Endodermal cell (in vitro differentiated cells): ENCODE measurements around the gene ACAT2. TPM values are rescaled to one million over a fixed set of nuclear protein-coding genes. Genes with fewer than 3 reads are reported as not detected.

Experiments used
- DNase-seq: peaks from one replicate; pipeline ENCODE4 v3.0.0-alpha.2; 2017
- H3K27ac ChIP-seq: 2 replicates; pipeline ENCODE4 v1.5.1; 2013; ENCODE audit warnings: mild to moderate bottlenecking, low read depth, low read length, moderate library complexity
- H3K27me3 ChIP-seq: 2 replicates; pipeline ENCODE4 v1.6.1; 2013; ENCODE audit warnings: mild to moderate bottlenecking, low read length, moderate library complexity; ENCODE audit not compliant: insufficient read depth, control insufficient read depth, poor library complexity, severe bottlenecking
- H3K36me3 ChIP-seq: 2 replicates; pipeline ENCODE4 v1.7.0; 2013; ENCODE audit warnings: mild to moderate bottlenecking, low read length, moderate library complexity; ENCODE audit not compliant: control insufficient read depth, insufficient read depth
- H3K4me1 ChIP-seq: one replicate; pipeline ENCODE4 v1.7.0; 2013; ENCODE audit warnings: low read length; ENCODE audit not compliant: control insufficient read depth, insufficient read depth
- H3K4me3 ChIP-seq: 2 replicates; pipeline ENCODE4 v1.5.1; 2013; ENCODE audit warnings: mild to moderate bottlenecking, low read length, moderate library complexity
- H3K9ac ChIP-seq: 2 replicates; pipeline ENCODE4 v1.6.1; 2013; ENCODE audit warnings: mild to moderate bottlenecking, low read length, moderate library complexity; ENCODE audit not compliant: poor library complexity, severe bottlenecking; ENCODE audit errors: extremely low read depth
- H3K9me3 ChIP-seq: 2 replicates; pipeline ENCODE4 v1.6.1; 2013; ENCODE audit warnings: mild to moderate bottlenecking, low read length, moderate library complexity; ENCODE audit not compliant: control insufficient read depth
- H3K27ac Mint-ChIP-seq: 2 replicates; pipeline ENCODE4 v1.8.0; 2020; ENCODE audit warnings: mixed read lengths
- H3K27me3 Mint-ChIP-seq: 2 replicates; pipeline ENCODE4 v1.8.0; 2021; ENCODE audit warnings: mild to moderate bottlenecking, mixed read lengths; ENCODE audit not compliant: insufficient read depth
- H3K36me3 Mint-ChIP-seq: 2 replicates; pipeline ENCODE4 v1.8.0; 2020; ENCODE audit warnings: low read depth, mixed read lengths
- H3K4me1 Mint-ChIP-seq: 2 replicates; pipeline ENCODE4 v1.8.0; 2020; ENCODE audit warnings: mixed read lengths
- H3K4me3 Mint-ChIP-seq: 2 replicates; pipeline ENCODE4 v1.8.0; 2020; ENCODE audit warnings: mild to moderate bottlenecking, moderate library complexity, mixed read lengths
- H3K9me3 Mint-ChIP-seq: 2 replicates; pipeline ENCODE4 v1.8.0; 2020; ENCODE audit warnings: mild to moderate bottlenecking, mixed read lengths
- CTCF ChIP-seq: fragments of 200-600 bp; sonication (generic); conservative IDR thresholded peaks from 2 replicates; pipeline ENCODE4 v1.5.0; 2021; ENCODE audit warnings: antibody characterized with exemption, mild to moderate bottlenecking
- WGBS, 2 experiments: methylation state at CpG; one replicate each; pipeline versions ENCODE4 v1.1.5 to v1.1.7; 2013; ENCODE audit warnings: missing lambda C conversion rate in 2 of 2, mixed read lengths in 1 of 2; ENCODE audit not compliant: insufficient coverage in 1 of 2, insufficient read length in 1 of 2; 5-methylcytosine and 5-hydroxymethylcytosine counted together
- total RNA-seq, 2 donors: library from RNA; stranded (reverse); fragmentation: NEBNext Ultra II Directional in 1 of 2; extraction: Animal tissue kit (Norgen Biotek cat#: 25700) in 1 of 2; gene quantifications; 2 replicates in 1 of 2; 3 replicates in 1 of 2; pipeline ENCODE4 v1.2.1, GENCODE V29; 2021

The ACAT2 gene
- total RNA-seq, 2 donors from 2014 or later: 108 to 147 TPM

- 89 to 94% methylated on average over 10 of the region's 10 CpGs for WGBS, 2 experiments
- no peak overlapping the region for H3K27ac ChIP-seq
- no peak for DNase-seq
- no peak overlapping the region for H3K4me3 ChIP-seq
- H3K27me3 ChIP-seq: peaks cover 6% of the 10 kb centered on the region
- H3K4me1 Mint-ChIP-seq: peaks cover 32% of the 10 kb centered on the region
- no peak overlapping the region for H3K27ac Mint-ChIP-seq
- TF ChIP-seq CTCF: no peak
- H3K9me3 Mint-ChIP-seq: no peaks in the 10 kb centered on the region
- no peaks in the 10 kb centered on the region for H3K36me3 ChIP-seq
- H3K27me3 Mint-ChIP-seq: peaks cover 4% of the 10 kb centered on the region
- H3K4me1 ChIP-seq: peaks cover 10% of the 10 kb centered on the region
- H3K4me3 Mint-ChIP-seq: no peak overlapping the region
- H3K36me3 Mint-ChIP-seq: no peaks in the 10 kb centered on the region
- H3K9me3 ChIP-seq: no peaks in the 10 kb centered on the region
- no peak overlapping the region for H3K9ac ChIP-seq
These were observed 42.7 kb downstream of the ACAT2 start for GRCh38 chr6:159804504-159804903.

GRCh38 chr6:159805440-159806020 is 43.7 kb downstream of the ACAT2 start:
- H3K4me1 Mint-ChIP-seq: peaks cover 32% of the 10 kb centered on the region
- TF ChIP-seq CTCF: no peak
- Histone ChIP-seq H3K4me3 (peak overlapping the region; percentile 2), H3K27me3 (peaks cover 6% of the 10 kb centered on the region), H3K9ac (no peak overlapping the region), H3K9me3 (no peaks in the 10 kb centered on the region), H3K4me1 (peaks cover 10% of the 10 kb centered on the region), H3K36me3 (no peaks in the 10 kb centered on the region), H3K27ac (no peak overlapping the region)
- peak overlapping the region; percentile 75 for H3K27ac Mint-ChIP-seq
- WGBS, 2 experiments: 75 to 85% methylated on average over 5 to 6 of the region's 6 CpGs
- H3K4me3 Mint-ChIP-seq: no peak overlapping the region
- peaks cover 4% of the 10 kb centered on the region for H3K27me3 Mint-ChIP-seq
- H3K9me3 Mint-ChIP-seq: no peaks in the 10 kb centered on the region
- no peak for DNase-seq
- H3K36me3 Mint-ChIP-seq: no peaks in the 10 kb centered on the region

- peak overlapping the region; percentile 75 for H3K27ac Mint-ChIP-seq
These were observed 44.2 kb downstream of the ACAT2 start for GRCh38 chr6:159806021-159806458.

More at GRCh38 chr6:159806021-159806458, 44.2 kb downstream of the ACAT2 start:
- Mint-ChIP-seq H3K27me3 (peaks cover 4% of the 10 kb centered on the region), H3K9me3 (no peaks in the 10 kb centered on the region), H3K4me3 (no peak overlapping the region), H3K4me1 (peaks cover 32% of the 10 kb centered on the region), H3K36me3 (no peaks in the 10 kb centered on the region)
- no peak for DNase-seq
- H3K9ac ChIP-seq: no peak overlapping the region
- peak overlapping the region; percentile 2 for H3K4me3 ChIP-seq
- peaks cover 6% of the 10 kb centered on the region for H3K27me3 ChIP-seq
- no peaks in the 10 kb centered on the region for H3K36me3 ChIP-seq
- no peaks in the 10 kb centered on the region for H3K9me3 ChIP-seq
- peaks cover 10% of the 10 kb centered on the region for H3K4me1 ChIP-seq
- 91 to 93% methylated on average over 9 of the region's 9 CpGs for WGBS, 2 experiments
- TF ChIP-seq CTCF: no peak
- H3K27ac ChIP-seq: no peak overlapping the region
